HepG2 (cell line): ENCODE results near the gene CDH12. TPM values are rescaled to one million over a fixed set of nuclear protein-coding genes. Genes with fewer than 3 reads are reported as not detected.

Experiments used
- ATAC-seq: fragments of 200-7000 bp; cut with Tn5 transposase; 3 replicates; pipeline ENCODE4 v1.9.1; 2020; ENCODE audit warnings: mild to moderate bottlenecking, moderate library complexity
- BruUV-seq: library from RNA; stranded (reverse); fragments of 400-500 nt; replicated peaks from 2 replicates; lab custom pipeline; 2021; lab: Mats Ljungman, UMichigan
- CTCF ChIA-PET: fragments of 300-600 bp; formaldehyde crosslinking; extraction: SDS; loops from one replicate; lab custom pipeline; 2021; ENCODE audit warnings: low total read pairs, inconsistent platforms, low intra/inter-chr PET ratio; lab: Yijun Ruan, JAX
- POLR2A ChIA-PET: fragments of 350-600 bp; sonication (Branson Sonifier 250); formaldehyde crosslinking; loops from one replicate; lab custom pipeline; 2020; ENCODE audit warnings: antibody characterized with exemption, inconsistent platforms; lab: Yijun Ruan, JAX
- DNase-seq: peaks from one replicate; pipeline ENCODE4 v3.0.0-alpha.2; 2015; ENCODE audit warnings: low spot score
- FAIRE-seq: peaks from 3 replicates; lab custom pipeline; 2011; peaks lifted over from hg19 to GRCh38; lab: Jason Lieb, UNC
- H2AFZ ChIP-seq: one replicate; pipeline ENCODE4 v1.6.1; 2011; ENCODE audit warnings: low read length, inconsistent platforms
- H3K27ac ChIP-seq: fragments of 300-600 bp; 3 replicates; pipeline ENCODE4 v1.8.0; 2011; ENCODE audit warnings: mixed run types, mild to moderate bottlenecking, mixed read lengths, low read length, inconsistent platforms; ENCODE audit not compliant: insufficient read depth; ENCODE audit errors: extremely low read length
- H3K27me3 ChIP-seq, 2 experiments: fragments of 200-600 bp in 1 of 2; 2 replicates in 1 of 2; 3 replicates in 1 of 2; pipeline versions ENCODE4 v1.6.0 to v1.8.0; 2011; ENCODE audit warnings: low read length in 2 of 2, mild to moderate bottlenecking in 2 of 2, moderate library complexity in 2 of 2, inconsistent platforms in 1 of 2; ENCODE audit not compliant: insufficient read depth in 2 of 2, control insufficient read depth in 1 of 2
- H3K36me3 ChIP-seq, 2 experiments: fragments of 200-600 bp in 1 of 2; replicated peaks in 1 of 2; 2 replicates in 1 of 2; 3 replicates in 1 of 2; pipeline versions ENCODE4 v1.5.1 to v1.8.0; 2011; ENCODE audit warnings: low read length in 2 of 2, inconsistent platforms in 1 of 2; ENCODE audit not compliant: insufficient read depth in 2 of 2, control insufficient read depth in 1 of 2
- H3K4me1 ChIP-seq: 2 replicates; pipeline ENCODE4 v1.5.1; 2012; ENCODE audit warnings: low read length, inconsistent platforms; ENCODE audit not compliant: insufficient read depth
- H3K4me2 ChIP-seq: 2 replicates; pipeline ENCODE4 v1.6.0; 2011; ENCODE audit warnings: low read depth, low read length, inconsistent platforms
- H3K4me3 ChIP-seq, 3 experiments: fragments of 200-600 bp in 1 of 3; sonication (generic), shearing (Covaris generic) in 1 of 3; replicated peaks in 1 of 3; 2 replicates each; pipeline ENCODE4 v1.5.1; 2011 to 2016; ENCODE audit warnings: low read length in 3 of 3, inconsistent platforms in 2 of 3, low read depth in 2 of 3, mild to moderate bottlenecking in 2 of 3, control low read depth in 1 of 3, mixed read lengths in 1 of 3; ENCODE audit not compliant: insufficient read depth in 1 of 3
- H3K79me2 ChIP-seq: one replicate; pipeline ENCODE4 v1.6.1; 2011; ENCODE audit warnings: low read length, inconsistent platforms; ENCODE audit not compliant: insufficient read depth
- H3K9ac ChIP-seq: 2 replicates; pipeline ENCODE4 v1.6.0; 2011; ENCODE audit warnings: mild to moderate bottlenecking, low read depth, low read length, inconsistent platforms; ENCODE audit not compliant: insufficient read depth
- H3K9me3 ChIP-seq: 2 replicates; pipeline ENCODE4 v1.5.1; 2012; ENCODE audit warnings: mild to moderate bottlenecking, low read length
- H4K20me1 ChIP-seq: 2 replicates; pipeline ENCODE4 v1.6.0; 2011; ENCODE audit warnings: inconsistent platforms, mild to moderate bottlenecking, low read length, moderate library complexity; ENCODE audit not compliant: insufficient read depth
- ARID3A ChIP-seq: IDR thresholded peaks from 2 replicates; pipeline ENCODE4 v1.6.1; 2012; ENCODE audit warnings: low read depth, low read length, improper control_type of control experiment
- DPF2 ChIP-seq: sonication (generic); formaldehyde crosslinking; IDR thresholded peaks from 2 replicates; pipeline ENCODE4 v1.4.0; 2020; ENCODE audit warnings: mild to moderate bottlenecking, low read depth, missing genetic modification reagents, borderline replicate concordance
- NFE2L2 ChIP-seq: fragments of 150-350 bp; IDR thresholded peaks from 2 replicates; pipeline ENCODE4 v1.6.1; 2014; ENCODE audit warnings: low read length
- NFRKB ChIP-seq: fragments of 450-650 bp; IDR thresholded peaks from 2 replicates; pipeline ENCODE4 v1.6.1; 2017
- SMARCE1 ChIP-seq: fragments of 450-650 bp; IDR thresholded peaks from 2 replicates; pipeline ENCODE4 v1.6.1; 2017; ENCODE audit warnings: borderline replicate concordance
- ZBTB7A ChIP-seq: sonication (generic); formaldehyde crosslinking; IDR thresholded peaks from 2 replicates; pipeline ENCODE4 v1.8.0; 2022; ENCODE audit warnings: mild to moderate bottlenecking, missing genetic modification reagents
- WGBS: methylation state at CpG from one replicate; pipeline ENCODE4 v1.1.6; 2017; ENCODE audit warnings: low lambda C conversion rate; 5-methylcytosine and 5-hydroxymethylcytosine counted together
- in situ Hi-C: cut with HindIII; loops from 2 replicates; pipeline ENCODE4 v1.10.0; 2017; ENCODE audit warnings: low pct_unique_long_range_greater_than_20kb; ENCODE audit not compliant: extremely low pct_ligation_motif_present
- intact Hi-C: fragments of 100-400 bp; cut with micrococcal nuclease; formaldehyde crosslinking; loops from one replicate; pipeline ENCODE4 v1.10.0; 2022; ENCODE audit not compliant: unreplicated experiment
- polyA plus RNA-seq, 8 experiments: library from polyadenylated mRNA; depleted of rRNA in 3 of 8; stranded (reverse) in 7 of 8; unstranded in 1 of 8; fragments of >200 nt; fragmentation: Illumina TruSeq in 4 of 8; extraction: Trizol in 4 of 8; gene quantifications; 2 replicates each; pipeline versions ENCODE4 v1.2.1 to v1.2.3, GENCODE V29; 2011 to 2016; ENCODE audit warnings: low read depth in 4 of 8, missing spikeins in 1 of 8, mixed read lengths in 1 of 8; ENCODE audit not compliant: insufficient read depth in 1 of 8
- total RNA-seq, 5 experiments: library from RNA; depleted of rRNA; stranded (reverse); fragments of >200 nt; fragmentation: Illumina TruSeq; extraction: Trizol; gene quantifications; 2 replicates each; pipeline ENCODE4 v1.2.3, GENCODE V29; 2016; ENCODE audit warnings: low read depth in 1 of 5
- TF ChIP-seq, protein P1 (sequence below): sonication (generic); formaldehyde crosslinking; IDR thresholded peaks from 2 replicates; pipeline ENCODE4 v1.8.1; 2023; ENCODE audit warnings: mild to moderate bottlenecking, missing genetic modification reagents

Gene CDH12
- total and polyA plus RNA-seq, 2 of the 13 experiments (the other 11 are each of a cell fraction or from before 2014, with no cell fraction given) = not detected

- TF ChIP-seq ZBTB7A (CRISPR knock-in tag) = no peak
- TF ChIP-seq, protein P1, sequence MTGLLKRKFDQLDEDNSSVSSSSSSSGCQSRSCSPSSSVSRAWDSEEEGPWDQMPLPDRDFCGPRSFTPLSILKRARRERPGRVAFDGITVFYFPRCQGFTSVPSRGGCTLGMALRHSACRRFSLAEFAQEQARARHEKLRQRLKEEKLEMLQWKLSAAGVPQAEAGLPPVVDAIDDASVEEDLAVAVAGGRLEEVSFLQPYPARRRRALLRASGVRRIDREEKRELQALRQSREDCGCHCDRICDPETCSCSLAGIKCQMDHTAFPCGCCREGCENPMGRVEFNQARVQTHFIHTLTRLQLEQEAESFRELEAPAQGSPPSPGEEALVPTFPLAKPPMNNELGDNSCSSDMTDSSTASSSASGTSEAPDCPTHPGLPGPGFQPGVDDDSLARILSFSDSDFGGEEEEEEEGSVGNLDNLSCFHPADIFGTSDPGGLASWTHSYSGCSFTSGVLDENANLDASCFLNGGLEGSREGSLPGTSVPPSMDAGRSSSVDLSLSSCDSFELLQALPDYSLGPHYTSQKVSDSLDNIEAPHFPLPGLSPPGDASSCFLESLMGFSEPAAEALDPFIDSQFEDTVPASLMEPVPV = no peak
- TF ChIP-seq ARID3A = no peak
- TF ChIP-seq NFRKB = no peak
- no peak for TF ChIP-seq SMARCE1
- Histone ChIP-seq H3K27me3 (no peaks in the 10 kb centered on the region), H3K9ac (no peak overlapping the region), H3K36me3 (no peaks in the 10 kb centered on the region), H3K4me3 (no peak overlapping the region), H3K4me2 (no peak overlapping the region), H4K20me1 (no peaks in the 10 kb centered on the region), H3K9me3 (no peaks in the 10 kb centered on the region), H3K4me1 (no peaks in the 10 kb centered on the region), H3K79me2 (no peaks in the 10 kb centered on the region), H2AFZ (no peak overlapping the region), H3K27ac (no peak overlapping the region)
- ChIA-PET CTCF (no interaction called here), POLR2A (no interaction called here)
- no peak for FAIRE-seq
- intact Hi-C loops = no loop called here
- ATAC-seq = no peak
- in situ Hi-C loops = no loop called here
- 2% methylated on average over 2 of the region's 2 CpGs for WGBS
- no TSS peak for BruUV-seq
- no peak for DNase-seq
These were observed 1030.0 kb downstream of the CDH12 start for GRCh38 chr5:21823076-21823574.

GRCh38 chr5:21820527-21820926 lies 1032.6 kb downstream of the CDH12 start:
- peak; percentile 65; the same call in 1 of the 2 replicates for TF ChIP-seq NFE2L2
- no peak for TF ChIP-seq DPF2 (CRISPR knock-in tag)
- Histone ChIP-seq H3K4me3 (no peak overlapping the region), H3K4me1 (no peaks in the 10 kb centered on the region), H3K9ac (no peak overlapping the region), H3K27ac (no peak overlapping the region), H2AFZ (no peak overlapping the region), H3K36me3 (no peaks in the 10 kb centered on the region), H3K4me2 (no peak overlapping the region), H3K79me2 (no peaks in the 10 kb centered on the region), H3K27me3 (no peaks in the 10 kb centered on the region), H3K9me3 (no peaks in the 10 kb centered on the region), H4K20me1 (no peaks in the 10 kb centered on the region)
- in situ Hi-C loops = no loop called here
- WGBS = 22% methylated on average over 5 of the region's 5 CpGs
- BruUV-seq = no TSS peak
- no peak for DNase-seq
- CTCF ChIA-PET = no interaction called here
- FAIRE-seq = no peak
- intact Hi-C loops = no loop called here
- ATAC-seq = no peak
- POLR2A ChIA-PET = no interaction called here
